GM23338 (cell line): ENCODE data around the gene CTSG. TPM values are rescaled to one million over a fixed set of nuclear protein-coding genes. Genes with fewer than 3 reads are reported as not detected.
"Not testable (repeated sequence)": the region's sequence is repeated elsewhere in the genome, so short reads cannot be mapped to it uniquely, and the experiment has no call there.

Source experiments
- ATAC-seq: fragments of 200-7000 bp; cut with Tn5 transposase; 3 replicates; pipeline ENCODE4 v1.9.1; 2020
- DNase-seq: peaks from one replicate; pipeline ENCODE4 v3.0.0-alpha.2; 2015; ENCODE audit warnings: low spot score
- H2AFZ ChIP-seq: fragments of 200-600 bp; sonication (generic); 2 replicates; pipeline ENCODE4 v1.8.0; 2016; ENCODE audit warnings: antibody characterized with exemption, mild to moderate bottlenecking, moderate library complexity
- H3F3A ChIP-seq: fragments of 200-600 bp; sonication (generic); replicated peaks from 2 replicates; pipeline ENCODE4 v1.8.0; 2017; ENCODE audit warnings: antibody characterized with exemption, mixed run types, low read depth
- H3K27ac ChIP-seq: fragments of 200-600 bp; sonication (generic); 2 replicates; pipeline ENCODE4 v1.6.1; 2016; ENCODE audit warnings: low read depth
- H3K27me3 ChIP-seq: fragments of 200-600 bp; sonication (generic); 2 replicates; pipeline ENCODE4 v1.8.0; 2016; ENCODE audit warnings: mild to moderate bottlenecking, mixed run types, moderate library complexity; ENCODE audit not compliant: insufficient read depth
- H3K36me3 ChIP-seq: fragments of 200-600 bp; sonication (generic); 2 replicates; pipeline ENCODE4 v1.8.0; 2016; ENCODE audit warnings: mild to moderate bottlenecking; ENCODE audit not compliant: insufficient read depth
- H3K4me1 ChIP-seq: fragments of 200-600 bp; sonication (generic); 2 replicates; pipeline ENCODE4 v1.8.0; 2016; ENCODE audit warnings: mild to moderate bottlenecking, moderate library complexity; ENCODE audit not compliant: insufficient read depth
- H3K4me2 ChIP-seq: fragments of 200-600 bp; sonication (generic); 2 replicates; pipeline ENCODE4 v1.7.1; 2017; ENCODE audit warnings: mixed run types
- H3K4me3 ChIP-seq: fragments of 200-600 bp; sonication (generic); 2 replicates; pipeline ENCODE4 v1.6.1; 2016; ENCODE audit warnings: mixed run types
- H3K79me2 ChIP-seq: fragments of 200-600 bp; sonication (generic); replicated peaks from 2 replicates; pipeline ENCODE4 v1.8.0; 2017; ENCODE audit warnings: mild to moderate bottlenecking; ENCODE audit not compliant: insufficient read depth
- H3K9me2 ChIP-seq: fragments of 200-600 bp; sonication (generic); 2 replicates; pipeline ENCODE4 v1.8.0; 2017; ENCODE audit not compliant: insufficient read depth
- H4K20me1 ChIP-seq: fragments of 200-600 bp; sonication (generic); replicated peaks from 2 replicates; pipeline ENCODE4 v1.8.0; 2017; ENCODE audit warnings: mild to moderate bottlenecking; ENCODE audit not compliant: insufficient read depth
- H3K27ac Mint-ChIP-seq: 2 replicates; pipeline ENCODE4 v1.8.0; 2020; ENCODE audit warnings: inconsistent platforms, mild to moderate bottlenecking, moderate library complexity, mixed read lengths
- H3K27me3 Mint-ChIP-seq: 3 replicates; pipeline ENCODE4 v1.8.0; 2022; ENCODE audit warnings: low read depth, mild to moderate bottlenecking, moderate library complexity, mixed read lengths, inconsistent platforms; ENCODE audit not compliant: insufficient read depth, poor library complexity
- H3K36me3 Mint-ChIP-seq: 3 replicates; pipeline ENCODE4 v1.8.0; 2021; ENCODE audit warnings: low read depth, mild to moderate bottlenecking, inconsistent platforms, moderate library complexity, mixed read lengths
- H3K4me1 Mint-ChIP-seq: 3 replicates; pipeline ENCODE4 v1.8.0; 2020; ENCODE audit warnings: mild to moderate bottlenecking, inconsistent platforms, mixed read lengths
- H3K4me3 Mint-ChIP-seq: 3 replicates; pipeline ENCODE4 v1.8.0; 2021; ENCODE audit warnings: moderate library complexity, mild to moderate bottlenecking, inconsistent platforms, mixed read lengths
- H3K9me3 Mint-ChIP-seq: 3 replicates; pipeline ENCODE4 v1.8.0; 2020; ENCODE audit warnings: moderate library complexity, mild to moderate bottlenecking, inconsistent platforms, mixed read lengths
- CREB1 ChIP-seq: fragments of 250-450 bp; sonication (Bioruptor Pico); IDR thresholded peaks from 2 replicates; pipeline ENCODE4 v1.5.0; 2020; ENCODE audit warnings: low read depth, mild to moderate bottlenecking, moderate library complexity
- ETS1 ChIP-seq: IDR thresholded peaks from 2 replicates; pipeline ENCODE4 v1.6.1; 2016; ENCODE audit warnings: antibody characterized with exemption
- EZH2phosphoT487 ChIP-seq: fragments of 200-600 bp; sonication (generic); IDR thresholded peaks from one replicate; pipeline ENCODE4 v1.8.1; 2018; ENCODE audit warnings: antibody characterized with exemption; ENCODE audit not compliant: unreplicated experiment
- NANOG ChIP-seq: IDR thresholded peaks from 2 replicates; pipeline ENCODE4 v1.6.1; 2016; ENCODE audit warnings: antibody characterized with exemption, borderline replicate concordance
- POLR2AphosphoS5 ChIP-seq: IDR thresholded peaks from 2 replicates; pipeline ENCODE4 v1.6.1; 2016; ENCODE audit warnings: antibody characterized with exemption, low read depth
- ZNF114 ChIP-seq: fragments of 250-450 bp; sonication (Bioruptor Pico); IDR thresholded peaks from 2 replicates; pipeline ENCODE4 v1.5.0; 2020; ENCODE audit warnings: mild to moderate bottlenecking, moderate library complexity
- ZNF331 ChIP-seq: fragments of 250-450 bp; sonication (Bioruptor Pico); IDR thresholded peaks from 2 replicates; pipeline ENCODE4 v1.5.0; 2020; ENCODE audit warnings: low read depth, mild to moderate bottlenecking, moderate library complexity
- ZNF462 ChIP-seq: fragments of 250-450 bp; sonication (Bioruptor Pico); IDR thresholded peaks from 2 replicates; pipeline ENCODE4 v1.5.0; 2020; ENCODE audit warnings: mild to moderate bottlenecking, moderate library complexity
- polyA plus RNA-seq: library from polyadenylated mRNA; unstranded; fragments of >200 nt; fragmentation: Nextera tagmentation; extraction: Ambion mirVana; gene quantifications from 2 replicates; pipeline ENCODE4 v1.2.1, GENCODE V29; 2016
- total RNA-seq: library from RNA; depleted of rRNA; stranded (reverse); fragments of >200 nt; shearing (Covaris generic); gene quantifications from 2 replicates; pipeline ENCODE4 v1.2.3, GENCODE V29; 2014

CTSG gene
- total and polyA plus RNA-seq, 2 experiments from 2014 or later: not detected

- peaks cover 8% of the 10 kb centered on the region for H3K9me3 Mint-ChIP-seq
- Histone ChIP-seq H2AFZ (no peak overlapping the region), H3K27ac (no peak overlapping the region), H3K4me1 (no peaks in the 10 kb centered on the region), H3K27me3 (no peaks in the 10 kb centered on the region), H4K20me1 (no peaks in the 10 kb centered on the region), H3K79me2 (no peaks in the 10 kb centered on the region), H3K36me3 (no peaks in the 10 kb centered on the region), H3K9me2 (peaks cover 9% of the 10 kb centered on the region), H3K4me3 (no peak overlapping the region), H3K4me2 (no peak overlapping the region), H3F3A (no peaks in the 10 kb centered on the region)
- no peaks in the 10 kb centered on the region for H3K27me3 Mint-ChIP-seq
- H3K36me3 Mint-ChIP-seq: no peaks in the 10 kb centered on the region; the same call in 2 of the 3 replicates
- no peak overlapping the region for H3K27ac Mint-ChIP-seq
- H3K4me1 Mint-ChIP-seq: no peaks in the 10 kb centered on the region
- ATAC-seq (no peak), DNase-seq (no peak)
- H3K4me3 Mint-ChIP-seq: no peak overlapping the region
- TF ChIP-seq POLR2AphosphoS5: no peak
- TF ChIP-seq ZNF114: no peak
- no peak for TF ChIP-seq NANOG
- TF ChIP-seq CREB1 (CRISPR knock-in tag): no peak
- TF ChIP-seq EZH2phosphoT487: no peak
- no peak for TF ChIP-seq ZNF462 (CRISPR knock-in tag)
- TF ChIP-seq ETS1: no peak
- no peak for TF ChIP-seq ZNF331 (CRISPR knock-in tag)
These were observed 19.3 kb downstream of the CTSG start for GRCh38 chr14:24556756-24557155.

GRCh38 chr14:24549064-24549463 is 27.0 kb downstream of the CTSG start:
- not testable (repeated sequence) for H3F3A ChIP-seq, H3K4me1 Mint-ChIP-seq, H3K27ac Mint-ChIP-seq, H3K79me2 ChIP-seq, ATAC-seq, H3K4me1 ChIP-seq, H3K27me3 ChIP-seq, H3K4me3 Mint-ChIP-seq, H4K20me1 ChIP-seq, H3K27ac ChIP-seq, H3K4me2 ChIP-seq, H3K4me3 ChIP-seq, H3K36me3 ChIP-seq, H3K27me3 Mint-ChIP-seq, DNase-seq, H3K9me2 ChIP-seq, H2AFZ ChIP-seq
- H3K9me3 Mint-ChIP-seq: peaks cover 61% of the 10 kb centered on the region
- H3K36me3 Mint-ChIP-seq: peaks cover 45% of the 10 kb centered on the region
